ENCODE measurements around the gene UMPS.
"Not testable (repeated sequence)": the region's sequence is repeated elsewhere in the genome, so short reads cannot be mapped to it uniquely, and the experiment has no call there.

The UMPS gene

DNA sequence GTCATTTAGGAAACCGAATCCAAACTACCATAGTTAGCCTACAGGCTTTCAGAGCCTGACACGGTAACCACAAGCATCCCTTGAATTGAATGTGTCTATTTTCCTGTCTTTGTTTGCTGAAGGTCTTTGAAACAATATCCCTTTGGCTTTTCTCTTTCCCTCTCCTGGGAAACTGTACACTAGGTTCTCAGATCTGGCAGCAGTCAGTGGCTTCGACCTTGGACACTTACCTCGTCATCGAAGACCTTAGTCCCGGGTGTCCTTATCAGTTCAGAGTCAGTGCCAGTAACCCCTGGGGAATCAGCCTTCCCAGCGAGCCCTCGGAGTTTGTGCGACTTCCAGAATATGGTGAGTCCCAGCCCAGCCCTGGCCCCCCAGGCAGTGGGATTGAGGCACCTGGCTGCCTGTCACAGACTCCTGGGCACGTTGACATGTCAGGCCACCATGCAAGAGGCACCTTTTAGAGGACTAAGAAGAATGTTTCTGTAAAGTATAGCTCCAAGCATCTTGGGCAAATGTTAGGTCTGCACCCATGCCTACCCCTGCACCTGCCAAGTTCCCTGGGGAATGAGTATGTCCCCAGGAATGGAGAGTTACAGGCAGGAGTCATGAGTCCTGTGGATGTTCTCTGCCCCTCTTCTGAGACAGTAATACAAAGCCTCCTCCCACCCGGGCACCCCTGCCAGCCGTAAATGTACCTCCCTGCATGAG is 30.4 kb upstream of the UMPS start:
- TF ChIP-seq, protein P1, sequence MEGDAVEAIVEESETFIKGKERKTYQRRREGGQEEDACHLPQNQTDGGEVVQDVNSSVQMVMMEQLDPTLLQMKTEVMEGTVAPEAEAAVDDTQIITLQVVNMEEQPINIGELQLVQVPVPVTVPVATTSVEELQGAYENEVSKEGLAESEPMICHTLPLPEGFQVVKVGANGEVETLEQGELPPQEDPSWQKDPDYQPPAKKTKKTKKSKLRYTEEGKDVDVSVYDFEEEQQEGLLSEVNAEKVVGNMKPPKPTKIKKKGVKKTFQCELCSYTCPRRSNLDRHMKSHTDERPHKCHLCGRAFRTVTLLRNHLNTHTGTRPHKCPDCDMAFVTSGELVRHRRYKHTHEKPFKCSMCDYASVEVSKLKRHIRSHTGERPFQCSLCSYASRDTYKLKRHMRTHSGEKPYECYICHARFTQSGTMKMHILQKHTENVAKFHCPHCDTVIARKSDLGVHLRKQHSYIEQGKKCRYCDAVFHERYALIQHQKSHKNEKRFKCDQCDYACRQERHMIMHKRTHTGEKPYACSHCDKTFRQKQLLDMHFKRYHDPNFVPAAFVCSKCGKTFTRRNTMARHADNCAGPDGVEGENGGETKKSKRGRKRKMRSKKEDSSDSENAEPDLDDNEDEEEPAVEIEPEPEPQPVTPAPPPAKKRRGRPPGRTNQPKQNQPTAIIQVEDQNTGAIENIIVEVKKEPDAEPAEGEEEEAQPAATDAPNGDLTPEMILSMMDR (IDR thresholded peaks at IDR 0.05; ENCODE audit: insufficient read depth, low read length, poor library complexity, severe bottlenecking) = no peak
- Histone ChIP-seq H3K4me3 (replicated peaks; ENCODE audit: low read depth, low read length) (no peak overlapping the region), H3K27me3 (replicated peaks; ENCODE audit: control insufficient read depth, insufficient read depth, low read length) (no peaks in the 10 kb centered on the region; the same call in none of the 2 replicates), H3K36me3 (ENCODE audit: control insufficient read depth, insufficient read depth, low read length) (no peaks in the 10 kb centered on the region)
- no peak for DNase-seq (ENCODE audit: extremely low read depth, insufficient read length)

DNA sequence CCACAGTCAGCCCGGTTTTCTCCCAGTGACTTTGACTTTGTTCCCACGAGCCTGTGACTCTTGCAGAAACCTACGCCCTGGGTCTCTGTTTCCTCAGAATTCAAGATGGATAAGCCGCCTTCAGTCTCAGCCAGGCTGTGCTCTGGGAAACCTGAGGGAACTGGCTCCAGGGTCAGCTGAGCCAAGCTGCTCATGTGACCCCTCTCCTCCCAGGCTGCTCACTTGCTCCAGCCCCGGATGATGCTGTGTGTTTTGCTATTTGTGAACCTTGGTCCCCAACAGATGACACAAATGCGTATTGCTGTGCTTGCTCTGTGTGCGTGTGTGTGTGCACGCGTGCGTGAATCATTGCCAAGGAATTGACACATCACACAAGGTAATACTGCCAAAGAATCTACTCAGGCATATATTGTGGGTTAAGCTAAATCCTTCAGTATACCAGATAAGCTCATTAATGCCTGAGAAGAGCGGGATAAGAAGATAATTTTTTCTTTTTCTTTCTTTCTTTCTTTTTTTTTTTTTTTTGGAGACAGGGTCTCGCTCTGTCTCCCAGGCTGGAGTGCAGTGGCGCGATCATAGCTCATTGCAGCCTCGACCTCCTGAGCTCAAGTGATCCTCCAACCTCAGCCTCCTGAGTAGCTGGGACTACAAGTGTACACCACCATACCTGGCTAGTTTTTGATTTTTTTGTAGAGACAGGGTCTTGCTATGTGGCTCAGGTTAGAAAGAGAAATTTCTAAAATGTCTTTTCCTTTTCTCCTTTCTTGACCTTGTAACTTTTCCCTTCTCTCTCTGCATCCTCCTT is 29.2 kb upstream of the UMPS start:
- no peak for DNase-seq (ENCODE audit: extremely low read depth, insufficient read length)
- Histone ChIP-seq H3K27me3 (replicated peaks; ENCODE audit: control insufficient read depth, insufficient read depth, low read length) (no peaks in the 10 kb centered on the region; the same call in none of the 2 replicates), H3K36me3 (ENCODE audit: control insufficient read depth, insufficient read depth, low read length) (no peaks in the 10 kb centered on the region), H3K4me3 (replicated peaks; ENCODE audit: low read depth, low read length) (no peak overlapping the region)
- TF ChIP-seq, protein P1 (IDR thresholded peaks at IDR 0.05; ENCODE audit: insufficient read depth, low read length, poor library complexity, severe bottlenecking) = no peak

DNA sequence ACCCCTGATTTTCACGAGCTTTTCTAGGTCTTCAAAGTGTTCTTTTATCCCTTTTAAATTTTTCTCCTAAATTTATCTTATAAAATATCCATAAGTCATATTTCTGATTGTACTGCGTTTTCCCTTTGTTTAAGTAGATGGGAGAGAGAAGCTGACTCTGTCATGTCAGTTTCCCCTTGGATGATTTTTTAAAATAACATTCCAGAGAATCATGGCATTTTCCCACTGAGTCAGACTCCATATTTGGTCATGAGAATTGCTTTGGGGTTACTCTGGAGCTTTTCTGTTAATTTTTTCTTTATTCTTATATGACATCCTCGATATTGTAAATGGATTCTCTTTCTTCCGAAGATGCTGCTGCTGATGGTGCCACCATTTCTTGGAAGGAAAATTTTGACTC is 28.6 kb upstream of the UMPS start:
- DNase-seq (ENCODE audit: extremely low read depth, insufficient read length) = no peak
- Histone ChIP-seq H3K36me3 (ENCODE audit: control insufficient read depth, insufficient read depth, low read length) (no peaks in the 10 kb centered on the region), H3K27me3 (replicated peaks; ENCODE audit: control insufficient read depth, insufficient read depth, low read length) (no peaks in the 10 kb centered on the region; the same call in none of the 2 replicates), H3K4me3 (replicated peaks; ENCODE audit: low read depth, low read length) (no peak overlapping the region)
- TF ChIP-seq, protein P1 (IDR thresholded peaks at IDR 0.05; ENCODE audit: insufficient read depth, low read length, poor library complexity, severe bottlenecking) = no peak

DNA sequence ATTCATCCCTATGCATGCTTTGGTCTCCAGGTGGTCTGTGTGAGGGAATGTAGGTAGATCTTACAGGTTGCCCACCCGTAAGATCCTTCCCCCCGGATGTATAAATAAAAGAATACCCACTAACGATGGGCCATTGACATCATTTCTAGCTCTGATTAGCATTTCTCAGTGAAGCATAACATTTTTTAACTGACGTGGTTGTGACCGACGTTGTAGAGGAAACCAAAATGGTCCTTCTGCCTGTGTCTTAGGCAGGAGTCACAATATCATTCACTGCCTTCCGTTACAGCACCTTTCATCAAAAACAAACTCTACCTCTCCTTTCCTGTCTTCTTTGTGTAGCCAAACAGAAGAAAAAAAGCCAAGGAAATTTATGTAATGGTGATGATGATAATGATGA is 27.3 kb upstream of the UMPS start:
- DNase-seq (ENCODE audit: extremely low read depth, insufficient read length) = no peak
- Histone ChIP-seq H3K27me3 (replicated peaks; ENCODE audit: control insufficient read depth, insufficient read depth, low read length) (no peaks in the 10 kb centered on the region; the same call in none of the 2 replicates), H3K36me3 (ENCODE audit: control insufficient read depth, insufficient read depth, low read length) (no peaks in the 10 kb centered on the region), H3K4me3 (replicated peaks; ENCODE audit: low read depth, low read length) (no peak overlapping the region)
- TF ChIP-seq, protein P1 (IDR thresholded peaks at IDR 0.05; ENCODE audit: insufficient read depth, low read length, poor library complexity, severe bottlenecking) = no peak

DNA sequence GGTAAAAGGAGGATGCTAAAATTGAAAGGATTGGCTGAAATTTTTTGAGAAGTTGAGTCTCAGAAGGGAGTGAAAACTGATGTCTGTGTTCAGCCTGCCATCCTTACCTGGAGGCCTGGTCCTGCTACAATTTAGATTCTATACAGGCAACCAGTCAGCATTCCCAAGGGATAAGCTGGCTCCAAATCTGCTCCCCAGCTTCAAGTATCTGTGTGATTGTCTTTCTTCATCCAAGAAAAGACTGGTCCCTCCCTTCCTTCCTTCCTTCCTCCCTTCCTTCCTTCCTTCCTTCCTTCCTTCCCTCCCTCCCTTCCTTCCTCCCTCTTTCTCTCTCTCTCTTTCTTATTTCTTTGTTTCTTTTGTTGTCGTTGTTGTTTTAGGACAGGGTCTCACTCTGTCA is 24.7 kb upstream of the UMPS start:
- TF ChIP-seq, protein P1 (IDR thresholded peaks at IDR 0.05; ENCODE audit: insufficient read depth, low read length, poor library complexity, severe bottlenecking) = no peak
- DNase-seq (ENCODE audit: extremely low read depth, insufficient read length) = no peak
- H3K4me3 ChIP-seq (replicated peaks; ENCODE audit: low read depth, low read length) = no peak overlapping the region
- H3K36me3 ChIP-seq (ENCODE audit: control insufficient read depth, insufficient read depth, low read length) = no peaks in the 10 kb centered on the region
- no peaks in the 10 kb centered on the region; the same call in none of the 2 replicates for H3K27me3 ChIP-seq (replicated peaks; ENCODE audit: control insufficient read depth, insufficient read depth, low read length)

DNA sequence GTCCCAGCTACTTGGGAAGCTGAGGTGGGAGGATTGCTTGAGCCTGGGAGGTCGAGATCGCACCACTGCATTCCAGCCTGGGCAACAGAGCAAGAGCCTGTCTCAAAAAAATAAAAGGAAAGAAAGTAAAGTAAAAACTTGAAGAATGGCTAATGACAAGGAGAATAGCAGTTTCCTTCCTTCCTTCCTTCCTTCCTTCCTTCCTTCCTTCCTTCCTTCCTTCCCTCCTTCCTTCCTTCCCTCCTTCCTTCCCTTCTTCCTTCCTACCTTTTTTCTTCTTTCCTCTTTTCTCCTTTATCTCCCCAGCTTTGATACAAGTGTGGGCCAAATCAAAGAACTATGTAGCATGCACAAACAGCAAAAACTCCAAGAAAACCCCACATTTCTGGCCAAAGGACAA is 23.0 kb upstream of the UMPS start:
- DNase-seq (ENCODE audit: extremely low read depth, insufficient read length); H3K27me3 ChIP-seq (replicated peaks; ENCODE audit: control insufficient read depth, insufficient read depth, low read length); H3K36me3 ChIP-seq (ENCODE audit: control insufficient read depth, insufficient read depth, low read length); H3K4me3 ChIP-seq (replicated peaks; ENCODE audit: low read depth, low read length): not testable (repeated sequence)

All from GM06990 (cell line).